GM12878 (cell line): ENCODE data around the gene EIF4ENIF1. TPM values are rescaled to one million over a fixed set of nuclear protein-coding genes. Genes with fewer than 3 reads are reported as not detected.

ENCODE experiments used
- BCL11A ChIP-seq: IDR thresholded peaks from 2 replicates; pipeline ENCODE4 v1.6.1; 2011; ENCODE audit warnings: low read depth, low read length
- CBX5 ChIP-seq: sonication (generic); IDR thresholded peaks from 2 replicates; pipeline ENCODE4 v1.6.1; 2016; ENCODE audit warnings: low read depth, moderate library complexity, mild to moderate bottlenecking, inconsistent platforms
- HCFC1 ChIP-seq: fragments of 150-350 bp; IDR thresholded peaks from 2 replicates; pipeline ENCODE4 v1.6.1; 2014; ENCODE audit warnings: low read length
- JUNB ChIP-seq: IDR thresholded peaks from 2 replicates; pipeline ENCODE4 v1.6.1; 2016; ENCODE audit warnings: antibody characterized with exemption, mild to moderate bottlenecking
- NFYB ChIP-seq: IDR thresholded peaks from 2 replicates; pipeline ENCODE4 v1.6.1; 2011; ENCODE audit warnings: low read depth, mild to moderate bottlenecking, low read length, improper control_type of control experiment, moderate library complexity; ENCODE audit not compliant: insufficient read depth
- NRF1 ChIP-seq: conservative IDR thresholded peaks from 2 replicates; pipeline ENCODE4 v1.6.1; 2011; ENCODE audit warnings: mild to moderate bottlenecking, low read depth, low read length, improper control_type of control experiment
- POLR2A ChIP-seq: IDR thresholded peaks from 2 replicates; pipeline ENCODE4 v1.6.1; 2011; ENCODE audit warnings: low read depth, mild to moderate bottlenecking, low read length
- RAD21 ChIP-seq: IDR thresholded peaks from 2 replicates; pipeline ENCODE4 v1.6.1; 2011; ENCODE audit warnings: mild to moderate bottlenecking, low read depth, low read length, moderate library complexity; ENCODE audit not compliant: insufficient read depth
- RBBP5 ChIP-seq: fragments of 200-600 bp; sonication (generic); conservative IDR thresholded peaks from 2 replicates; pipeline ENCODE4 v1.6.1; 2016
- SMARCA5 ChIP-seq: fragments of 450-650 bp; IDR thresholded peaks from 2 replicates; pipeline ENCODE4 v1.6.1; 2017; ENCODE audit warnings: mild to moderate bottlenecking
- SREBF2 ChIP-seq: IDR thresholded peaks from 2 replicates; pipeline ENCODE4 v1.6.1; 2012; ENCODE audit warnings: mild to moderate bottlenecking, low read length
- STAT1 ChIP-seq: fragments of 450-650 bp; conservative IDR thresholded peaks from 2 replicates; pipeline ENCODE4 v1.6.1; 2014; ENCODE audit warnings: antibody characterized with exemption, mild to moderate bottlenecking
- SUPT20H ChIP-seq: IDR thresholded peaks from 2 replicates; pipeline ENCODE4 v1.6.1; 2011; ENCODE audit warnings: low read depth, mild to moderate bottlenecking, low read length, moderate library complexity, borderline replicate concordance; ENCODE audit not compliant: control insufficient read depth
- SUZ12 ChIP-seq: fragments of 200-600 bp; sonication (generic); IDR thresholded peaks from one replicate; pipeline ENCODE4 v1.6.1; 2018; ENCODE audit warnings: antibody characterized with exemption, mild to moderate bottlenecking; ENCODE audit not compliant: unreplicated experiment
- TAF1 ChIP-seq: IDR thresholded peaks from 2 replicates; pipeline ENCODE4 v1.6.1; 2011; ENCODE audit warnings: mild to moderate bottlenecking, low read depth, low read length, borderline replicate concordance
- WRNIP1 ChIP-seq: IDR thresholded peaks from 2 replicates; pipeline ENCODE4 v1.6.1; 2011; ENCODE audit warnings: low read depth, low read length, improper control_type of control experiment, borderline replicate concordance
- ZNF207 ChIP-seq: fragments of 450-650 bp; IDR thresholded peaks from 2 replicates; pipeline ENCODE4 v1.6.1; 2014; ENCODE audit warnings: antibody characterized with exemption, mild to moderate bottlenecking, borderline replicate concordance
- polyA plus RNA-seq, 11 experiments: library from polyadenylated mRNA; depleted of rRNA in 4 of 11; unstranded in 6 of 11; stranded (reverse) in 5 of 11; fragments of >200 nt; fragmentation: Nextera tagmentation in 4 of 11; fragmentation: Illumina TruSeq in 1 of 11; extraction: Ambion mirVana in 4 of 11; extraction: Trizol in 1 of 11; gene quantifications; 1 replicate in 1 of 11; 2 replicates in 10 of 11; pipeline versions ENCODE4 v1.2.1 to v1.2.3, GENCODE V29; 2011 to 2016; ENCODE audit warnings: inconsistent platforms in 2 of 11, missing spikeins in 2 of 11, low read depth in 1 of 11
- total RNA-seq, 4 experiments: library from RNA; depleted of rRNA in 3 of 4; stranded (reverse); fragments of >200 nt in 3 of 4; fragmentation: Illumina TruSeq in 1 of 4; extraction: Trizol in 1 of 4; gene quantifications; 2 replicates each; pipeline versions ENCODE4 v1.2.1 to v1.2.3, GENCODE V29; 2013 to 2021
- TF ChIP-seq, protein P1 (sequence below): fragments of 450-650 bp; IDR thresholded peaks from 2 replicates; pipeline ENCODE4 v1.6.1; 2016; ENCODE audit warnings: mild to moderate bottlenecking, moderate library complexity, borderline replicate concordance
- TF ChIP-seq, protein P2 (sequence below): fragments of 450-650 bp; IDR thresholded peaks from 2 replicates; pipeline ENCODE4 v1.6.1; 2018; ENCODE audit warnings: mild to moderate bottlenecking, low read depth, moderate library complexity; ENCODE audit not compliant: partially characterized antibody
- TF ChIP-seq, protein P3 (sequence below): IDR thresholded peaks from 2 replicates; pipeline ENCODE4 v1.6.1; 2012; ENCODE audit warnings: low read depth, low read length, improper control_type of control experiment
- TF ChIP-seq, protein P4 (sequence below): IDR thresholded peaks from 2 replicates; pipeline ENCODE4 v1.6.1; 2012; ENCODE audit warnings: low read length, inconsistent platforms

EIF4ENIF1 gene
- total and polyA plus RNA-seq, 10 of the 15 experiments (the other 5 are each of a cell fraction or from before 2014, with no cell fraction given): 4.4 to 43.7 (median 24.4) TPM

DNA sequence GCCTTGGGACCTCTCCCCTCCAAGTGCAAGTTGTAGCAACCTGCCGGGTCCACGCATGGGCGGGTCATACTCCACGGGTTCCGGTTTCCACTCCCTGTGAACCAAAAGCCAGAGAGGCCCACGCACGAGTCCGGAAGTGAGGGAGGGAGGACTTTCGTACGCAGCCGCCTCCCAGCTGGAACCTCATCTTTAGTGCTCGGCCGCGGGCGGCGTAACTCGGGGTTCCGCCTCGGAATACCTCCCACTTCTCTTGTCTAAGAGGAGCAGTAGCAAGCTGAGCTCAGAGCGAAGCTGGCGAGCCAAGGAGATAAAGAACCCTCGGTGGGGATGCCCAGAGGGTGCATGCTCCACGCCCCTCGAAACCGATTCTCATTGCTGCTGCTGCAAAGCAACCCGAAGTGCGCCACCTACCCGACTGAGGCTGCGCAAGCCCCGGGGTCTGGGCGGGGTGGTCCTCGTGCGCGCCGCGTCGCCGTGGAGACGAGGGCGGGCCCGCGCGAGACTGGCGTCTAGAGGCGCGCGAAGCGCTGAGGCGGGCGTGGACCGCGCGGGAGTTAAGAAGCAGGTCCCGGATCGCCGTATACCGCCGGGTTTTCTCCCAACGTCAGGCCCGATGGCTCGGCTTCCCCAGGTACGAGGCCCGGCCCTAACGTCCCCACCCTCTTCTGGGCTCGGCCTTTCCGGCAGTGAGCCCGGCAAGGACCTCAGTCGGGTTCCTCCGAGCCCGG is 6.5 kb upstream of the EIF4ENIF1 start, which contains the start of gene SFI1 (continued):
- TF ChIP-seq, protein P1, sequence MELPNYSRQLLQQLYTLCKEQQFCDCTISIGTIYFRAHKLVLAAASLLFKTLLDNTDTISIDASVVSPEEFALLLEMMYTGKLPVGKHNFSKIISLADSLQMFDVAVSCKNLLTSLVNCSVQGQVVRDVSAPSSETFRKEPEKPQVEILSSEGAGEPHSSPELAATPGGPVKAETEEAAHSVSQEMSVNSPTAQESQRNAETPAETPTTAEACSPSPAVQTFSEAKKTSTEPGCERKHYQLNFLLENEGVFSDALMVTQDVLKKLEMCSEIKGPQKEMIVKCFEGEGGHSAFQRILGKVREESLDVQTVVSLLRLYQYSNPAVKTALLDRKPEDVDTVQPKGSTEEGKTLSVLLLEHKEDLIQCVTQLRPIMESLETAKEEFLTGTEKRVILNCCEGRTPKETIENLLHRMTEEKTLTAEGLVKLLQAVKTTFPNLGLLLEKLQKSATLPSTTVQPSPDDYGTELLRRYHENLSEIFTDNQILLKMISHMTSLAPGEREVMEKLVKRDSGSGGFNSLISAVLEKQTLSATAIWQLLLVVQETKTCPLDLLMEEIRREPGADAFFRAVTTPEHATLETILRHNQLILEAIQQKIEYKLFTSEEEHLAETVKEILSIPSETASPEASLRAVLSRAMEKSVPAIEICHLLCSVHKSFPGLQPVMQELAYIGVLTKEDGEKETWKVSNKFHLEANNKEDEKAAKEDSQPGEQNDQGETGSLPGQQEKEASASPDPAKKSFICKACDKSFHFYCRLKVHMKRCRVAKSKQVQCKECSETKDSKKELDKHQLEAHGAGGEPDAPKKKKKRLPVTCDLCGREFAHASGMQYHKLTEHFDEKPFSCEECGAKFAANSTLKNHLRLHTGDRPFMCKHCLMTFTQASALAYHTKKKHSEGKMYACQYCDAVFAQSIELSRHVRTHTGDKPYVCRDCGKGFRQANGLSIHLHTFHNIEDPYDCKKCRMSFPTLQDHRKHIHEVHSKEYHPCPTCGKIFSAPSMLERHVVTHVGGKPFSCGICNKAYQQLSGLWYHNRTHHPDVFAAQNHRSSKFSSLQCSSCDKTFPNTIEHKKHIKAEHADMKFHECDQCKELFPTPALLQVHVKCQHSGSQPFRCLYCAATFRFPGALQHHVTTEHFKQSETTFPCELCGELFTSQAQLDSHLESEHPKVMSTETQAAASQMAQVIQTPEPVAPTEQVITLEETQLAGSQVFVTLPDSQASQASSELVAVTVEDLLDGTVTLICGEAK: peak; percentile 64; the same call in 1 of the 2 replicates
- peak; percentile 85 for TF ChIP-seq NRF1
- no peak for TF ChIP-seq SUZ12
- TF ChIP-seq, protein P2, sequence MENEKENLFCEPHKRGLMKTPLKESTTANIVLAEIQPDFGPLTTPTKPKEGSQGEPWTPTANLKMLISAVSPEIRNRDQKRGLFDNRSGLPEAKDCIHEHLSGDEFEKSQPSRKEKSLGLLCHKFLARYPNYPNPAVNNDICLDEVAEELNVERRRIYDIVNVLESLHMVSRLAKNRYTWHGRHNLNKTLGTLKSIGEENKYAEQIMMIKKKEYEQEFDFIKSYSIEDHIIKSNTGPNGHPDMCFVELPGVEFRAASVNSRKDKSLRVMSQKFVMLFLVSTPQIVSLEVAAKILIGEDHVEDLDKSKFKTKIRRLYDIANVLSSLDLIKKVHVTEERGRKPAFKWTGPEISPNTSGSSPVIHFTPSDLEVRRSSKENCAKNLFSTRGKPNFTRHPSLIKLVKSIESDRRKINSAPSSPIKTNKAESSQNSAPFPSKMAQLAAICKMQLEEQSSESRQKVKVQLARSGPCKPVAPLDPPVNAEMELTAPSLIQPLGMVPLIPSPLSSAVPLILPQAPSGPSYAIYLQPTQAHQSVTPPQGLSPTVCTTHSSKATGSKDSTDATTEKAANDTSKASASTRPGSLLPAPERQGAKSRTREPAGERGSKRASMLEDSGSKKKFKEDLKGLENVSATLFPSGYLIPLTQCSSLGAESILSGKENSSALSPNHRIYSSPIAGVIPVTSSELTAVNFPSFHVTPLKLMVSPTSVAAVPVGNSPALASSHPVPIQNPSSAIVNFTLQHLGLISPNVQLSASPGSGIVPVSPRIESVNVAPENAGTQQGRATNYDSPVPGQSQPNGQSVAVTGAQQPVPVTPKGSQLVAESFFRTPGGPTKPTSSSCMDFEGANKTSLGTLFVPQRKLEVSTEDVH: no peak
- TF ChIP-seq STAT1: peak; percentile 37; the same call in 1 of the 2 replicates
- no peak for TF ChIP-seq RBBP5
- TF ChIP-seq TAF1: peak; percentile 79
- no peak for TF ChIP-seq CBX5
- no peak for TF ChIP-seq NFYB
- TF ChIP-seq, protein P3, sequence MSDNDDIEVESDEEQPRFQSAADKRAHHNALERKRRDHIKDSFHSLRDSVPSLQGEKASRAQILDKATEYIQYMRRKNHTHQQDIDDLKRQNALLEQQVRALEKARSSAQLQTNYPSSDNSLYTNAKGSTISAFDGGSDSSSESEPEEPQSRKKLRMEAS: peak; percentile 72
- TF ChIP-seq WRNIP1: no peak
- TF ChIP-seq JUNB: no peak
- TF ChIP-seq RAD21: 0 out of 2 replicates have a peak, but pooled peaks have one; percentile 18
- TF ChIP-seq SREBF2: no peak
- TF ChIP-seq POLR2A: peak; percentile 83
- TF ChIP-seq BCL11A: no peak
- TF ChIP-seq, protein P4, sequence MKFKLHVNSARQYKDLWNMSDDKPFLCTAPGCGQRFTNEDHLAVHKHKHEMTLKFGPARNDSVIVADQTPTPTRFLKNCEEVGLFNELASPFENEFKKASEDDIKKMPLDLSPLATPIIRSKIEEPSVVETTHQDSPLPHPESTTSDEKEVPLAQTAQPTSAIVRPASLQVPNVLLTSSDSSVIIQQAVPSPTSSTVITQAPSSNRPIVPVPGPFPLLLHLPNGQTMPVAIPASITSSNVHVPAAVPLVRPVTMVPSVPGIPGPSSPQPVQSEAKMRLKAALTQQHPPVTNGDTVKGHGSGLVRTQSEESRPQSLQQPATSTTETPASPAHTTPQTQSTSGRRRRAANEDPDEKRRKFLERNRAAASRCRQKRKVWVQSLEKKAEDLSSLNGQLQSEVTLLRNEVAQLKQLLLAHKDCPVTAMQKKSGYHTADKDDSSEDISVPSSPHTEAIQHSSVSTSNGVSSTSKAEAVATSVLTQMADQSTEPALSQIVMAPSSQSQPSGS: no peak
- TF ChIP-seq HCFC1: no peak
- TF ChIP-seq SUPT20H: no peak
- TF ChIP-seq SMARCA5: no peak
- no peak for TF ChIP-seq ZNF207
